ENCODE measurements around the gene EHD4.

EHD4 gene

DNA sequence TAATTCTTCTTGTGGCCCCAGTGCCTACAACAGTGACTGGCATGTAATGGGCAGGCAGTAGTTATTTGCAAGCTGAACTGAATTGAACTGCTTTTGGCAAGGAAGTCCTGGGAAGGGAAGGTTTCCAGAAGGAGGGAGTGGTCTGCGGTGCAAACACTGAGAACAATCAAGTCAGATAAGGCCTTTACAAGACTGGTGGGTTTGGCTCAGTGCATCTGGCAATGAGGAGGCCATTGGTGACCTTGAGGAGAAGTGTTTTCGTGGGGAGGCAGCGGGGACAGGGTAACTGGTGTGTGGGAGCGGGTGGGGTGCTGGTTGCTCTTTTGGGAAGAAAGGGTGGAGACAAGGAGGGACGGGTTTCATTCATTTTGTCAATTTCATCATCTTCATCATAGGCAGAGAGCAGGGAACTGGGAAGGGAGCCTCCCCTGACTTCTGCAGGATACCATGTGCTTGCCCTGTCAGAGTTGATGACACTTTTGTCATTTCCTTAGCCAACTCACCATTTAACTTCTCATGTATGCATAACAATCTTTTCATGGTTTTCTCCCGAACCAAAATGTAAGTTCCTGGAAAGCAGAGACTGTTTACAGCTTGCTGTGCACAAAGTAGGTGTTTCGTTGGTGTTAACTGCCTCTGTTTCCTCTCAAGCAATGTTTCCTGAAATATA, 8.4 kb upstream of the EHD4 start:
- no peak for DNase-seq

DNA sequence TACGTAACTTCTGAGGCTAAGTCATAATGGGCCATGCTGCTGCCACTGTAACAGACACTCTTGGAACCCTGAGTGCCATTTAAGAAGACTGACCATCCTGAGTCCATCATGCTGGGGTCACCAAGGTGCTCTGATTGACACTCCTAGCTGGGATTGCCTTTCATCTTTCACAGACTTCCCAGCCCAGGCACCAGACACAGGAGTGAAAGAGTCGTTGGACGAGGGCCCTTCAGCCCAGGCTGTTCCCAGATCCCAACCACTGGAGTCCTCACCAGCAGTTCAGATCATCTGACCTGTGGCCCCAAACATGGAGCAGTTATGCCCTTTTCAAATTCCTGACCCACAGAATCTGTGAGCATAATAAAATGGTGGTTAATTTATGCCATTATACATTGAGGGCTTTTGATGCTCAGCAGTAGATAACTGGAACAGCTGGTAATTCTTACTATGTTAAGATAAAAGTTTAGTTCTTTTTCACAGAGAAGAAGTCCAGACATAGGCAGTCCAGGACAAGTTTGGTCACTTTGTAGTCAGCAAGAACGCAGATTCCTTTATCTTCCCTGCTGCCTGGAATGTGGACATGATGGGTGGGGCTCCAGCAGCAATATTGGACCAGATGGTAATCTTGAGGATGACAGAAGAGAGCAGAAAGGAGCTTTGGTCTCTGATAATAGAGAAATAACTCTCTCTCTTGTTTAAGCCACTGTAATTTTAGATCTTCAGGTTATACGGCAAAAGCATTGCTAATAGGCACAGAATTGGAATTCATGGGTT, 7.3 kb upstream of the EHD4 start:
- DNase-seq = no peak

DNA sequence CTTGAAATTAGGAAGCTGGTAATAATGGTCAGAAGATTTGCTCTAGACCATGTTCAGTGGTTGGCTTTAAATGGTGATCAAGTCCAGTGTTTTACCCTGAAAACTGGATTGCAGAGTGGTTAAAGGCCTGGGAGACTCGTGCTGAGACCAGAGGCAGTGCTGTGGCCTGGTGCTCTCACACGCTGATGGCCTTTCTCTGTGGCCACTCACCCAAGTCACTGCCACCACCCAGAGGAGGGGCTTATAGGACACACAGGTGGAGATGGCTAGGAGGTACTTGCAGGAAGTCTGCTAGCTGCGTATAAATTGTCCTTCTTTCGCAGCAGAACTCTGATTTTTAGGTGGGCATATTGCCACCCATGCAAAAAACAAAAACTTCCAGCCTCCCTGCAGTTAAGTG, 6.2 kb upstream of the EHD4 start:
- no peak for DNase-seq

DNA sequence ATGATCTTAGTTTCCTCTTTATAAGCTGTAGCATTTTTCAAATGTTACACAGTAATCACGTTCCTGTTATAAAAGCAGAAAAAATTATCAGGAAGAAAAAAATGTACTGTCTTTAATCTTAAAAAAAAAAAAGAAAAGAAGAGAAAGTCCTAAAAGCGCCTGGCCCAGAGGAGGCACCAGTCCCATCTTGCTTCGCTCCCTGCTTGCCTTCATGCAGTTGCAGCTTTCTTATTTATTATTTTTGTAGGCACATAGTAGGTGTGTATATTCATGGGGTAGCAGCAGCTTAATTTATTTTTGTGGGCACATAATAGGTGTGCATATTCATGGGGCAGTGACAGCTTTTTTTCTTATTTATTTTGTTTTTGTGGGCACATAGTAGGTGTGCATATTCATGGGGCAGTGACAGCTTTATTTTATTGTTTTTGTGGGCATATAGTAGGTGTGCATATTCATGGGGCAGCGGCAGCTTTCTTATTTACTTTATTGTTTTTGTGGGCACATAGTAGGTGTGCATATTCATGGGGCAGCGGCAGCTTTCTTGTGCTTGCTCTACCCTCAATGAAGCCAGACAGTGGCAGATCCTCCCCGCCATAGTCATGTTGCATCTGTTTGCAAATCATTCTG, 5.5 kb upstream of the EHD4 start:
- no peak for DNase-seq

DNA sequence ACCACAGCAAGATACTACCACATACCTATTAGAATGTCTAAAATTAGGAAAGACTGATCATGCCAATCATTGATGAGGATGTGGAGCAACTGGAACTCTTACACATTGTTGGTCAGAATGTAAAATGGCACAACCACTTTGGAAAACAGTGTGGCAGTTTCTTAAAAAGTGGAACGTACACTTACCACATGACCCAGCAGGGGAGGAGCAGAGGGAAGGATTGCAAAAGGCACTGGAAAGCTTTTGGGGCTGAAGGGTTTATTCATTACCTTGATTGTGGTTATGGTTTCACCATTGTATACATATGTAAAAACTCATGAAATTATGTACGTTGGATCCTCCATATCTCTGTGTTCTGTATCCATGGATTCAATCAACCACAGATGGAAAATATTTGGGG, 3.3 kb upstream of the EHD4 start:
- no peak for DNase-seq

DNA sequence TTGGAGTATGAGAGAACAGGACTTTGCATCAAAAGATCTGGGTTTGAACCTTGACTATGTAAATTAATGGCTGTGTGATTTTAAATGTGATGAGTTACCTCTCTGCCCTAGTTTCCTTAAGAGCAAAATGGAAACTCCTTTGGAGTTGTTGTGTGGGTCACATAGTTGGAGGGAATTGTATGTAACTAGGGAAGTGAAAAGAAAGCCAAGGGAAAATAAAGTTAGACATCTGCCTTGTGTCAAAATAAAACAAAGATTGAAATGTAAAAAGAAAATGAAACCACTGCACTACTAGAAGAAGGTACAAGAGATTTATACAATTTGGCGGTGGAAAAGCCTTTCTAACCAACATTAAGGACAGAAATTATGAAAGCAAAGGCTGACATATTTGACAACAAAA, 1.7 kb upstream of the EHD4 start:
- no peak for DNase-seq

DNA sequence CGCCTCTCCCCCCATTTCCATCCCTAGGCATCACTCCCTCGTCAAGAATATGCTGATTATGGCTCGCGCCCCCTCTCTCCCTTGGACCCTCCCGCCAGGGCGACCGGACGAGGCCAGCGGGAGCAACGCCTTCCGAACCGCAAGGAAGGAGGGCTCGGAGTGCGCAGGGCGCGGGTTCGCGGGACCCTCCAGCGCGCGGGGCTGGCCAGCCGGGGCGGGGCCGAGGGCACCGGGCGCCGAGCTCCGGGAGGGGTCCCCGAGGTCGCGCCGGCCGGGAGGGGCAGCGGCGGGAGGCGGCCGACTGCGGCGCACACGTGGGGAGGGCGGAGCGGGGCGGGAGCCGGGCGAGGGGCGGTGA, 483 bp downstream of the EHD4 start:
- peak in 1 of 56 donors; percentile 50 for DNase-seq

DNA sequence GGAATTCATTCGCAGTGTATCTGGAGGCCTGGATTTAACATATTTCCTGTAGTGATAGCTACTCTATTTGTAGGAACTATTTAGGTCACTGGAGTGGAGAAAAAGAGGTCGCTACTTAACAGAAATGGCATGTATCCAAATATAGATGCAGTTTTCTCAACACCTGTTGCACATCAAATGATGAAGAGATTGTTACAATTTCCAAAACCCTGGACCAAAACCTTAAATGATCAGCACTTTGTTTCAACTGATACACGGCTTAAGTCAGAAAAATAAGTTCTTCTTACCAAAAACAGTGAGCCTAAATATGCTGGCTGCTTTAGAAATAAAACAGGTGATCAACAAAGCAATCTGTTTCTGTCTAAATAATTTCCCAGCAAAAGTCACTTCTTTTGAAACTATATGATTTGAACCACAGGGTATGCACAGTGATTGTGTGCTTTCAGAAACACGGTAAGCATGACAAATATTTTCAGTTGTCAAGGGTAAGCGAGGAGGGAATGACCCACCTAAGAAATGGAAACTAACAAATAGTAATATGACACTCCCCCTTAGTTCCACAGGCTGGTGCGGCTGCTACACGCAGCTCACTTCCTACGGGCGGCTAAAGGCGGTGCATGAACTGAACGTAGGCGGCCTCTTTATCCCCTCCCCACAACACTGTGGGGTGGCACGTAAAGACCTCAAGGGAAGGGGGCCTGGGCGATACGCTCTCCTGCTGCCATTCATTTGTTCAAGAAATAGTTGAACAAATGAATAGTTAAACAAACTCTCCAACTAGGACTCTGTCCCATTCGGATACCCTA, 1.1 kb downstream of the EHD4 start:
- DNase-seq = peak in 9 of 56 donors; percentile 6 to 47 (median 14)

DNA sequence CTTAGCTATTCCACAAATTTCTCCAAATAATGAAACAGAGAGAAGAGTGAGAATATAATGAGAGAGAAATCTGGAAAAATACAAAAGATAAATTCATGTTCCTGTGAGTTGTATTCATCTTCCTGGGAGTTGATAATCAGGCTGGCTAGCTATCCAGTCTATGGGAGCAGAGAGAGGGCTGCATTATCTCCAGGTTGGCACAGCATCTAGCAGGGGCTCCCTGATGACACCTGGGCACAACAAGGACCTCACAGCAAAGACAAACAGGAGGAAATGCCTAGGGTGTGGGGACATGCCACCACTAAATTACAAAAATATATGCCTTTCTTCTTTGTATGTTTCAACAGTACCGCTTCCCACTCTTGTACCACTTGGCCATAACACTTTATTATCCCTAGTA, 1.9 kb downstream of the EHD4 start:
- DNase-seq = no peak

DNA sequence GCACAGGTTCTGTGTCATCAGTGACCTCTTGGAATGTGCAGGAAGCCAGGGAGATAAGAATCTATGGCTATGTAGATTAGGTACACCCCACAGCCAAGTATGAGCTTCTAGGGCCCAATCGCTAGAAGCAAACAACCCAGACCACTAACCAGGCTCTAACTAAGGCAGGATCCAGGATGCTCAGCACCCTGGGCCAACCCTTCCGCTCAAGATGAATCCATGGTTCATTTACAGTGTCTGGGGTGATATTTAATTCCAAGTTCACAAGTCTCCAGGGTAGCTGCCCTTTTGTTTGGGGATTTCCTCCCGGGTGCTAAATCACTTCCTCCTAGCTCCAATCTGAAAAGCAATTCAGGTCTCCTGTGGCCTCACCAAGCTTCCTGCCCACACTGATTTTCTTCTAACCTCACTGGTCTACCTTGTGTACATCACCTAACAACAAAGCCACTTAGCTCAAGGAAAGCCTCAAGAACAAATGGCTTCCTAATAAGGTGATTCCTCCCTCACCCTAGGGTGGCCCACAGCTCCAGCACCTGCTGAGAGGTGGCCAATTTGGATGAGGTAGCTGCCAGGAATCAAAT, 2.4 kb downstream of the EHD4 start:
- no peak for DNase-seq

DNA sequence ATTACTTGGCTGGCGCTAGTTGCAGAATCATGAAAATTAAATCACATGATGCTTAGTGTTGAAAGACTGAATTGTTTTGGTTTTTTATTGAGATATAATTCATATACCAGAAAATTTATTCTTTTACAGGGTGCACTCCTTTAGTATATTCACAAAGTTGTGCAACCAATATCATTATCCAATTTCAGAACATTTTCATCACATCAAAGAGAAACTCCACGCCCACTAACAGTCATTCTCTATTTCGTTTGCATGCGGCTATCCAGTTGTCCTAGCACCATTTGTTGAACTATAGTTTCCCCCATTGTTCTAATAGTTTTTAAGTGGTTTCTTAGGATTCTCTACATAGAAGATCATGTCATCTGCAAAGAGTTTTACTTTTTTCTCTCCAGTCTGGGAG, 3.7 kb downstream of the EHD4 start:
- DNase-seq = no peak

DNA sequence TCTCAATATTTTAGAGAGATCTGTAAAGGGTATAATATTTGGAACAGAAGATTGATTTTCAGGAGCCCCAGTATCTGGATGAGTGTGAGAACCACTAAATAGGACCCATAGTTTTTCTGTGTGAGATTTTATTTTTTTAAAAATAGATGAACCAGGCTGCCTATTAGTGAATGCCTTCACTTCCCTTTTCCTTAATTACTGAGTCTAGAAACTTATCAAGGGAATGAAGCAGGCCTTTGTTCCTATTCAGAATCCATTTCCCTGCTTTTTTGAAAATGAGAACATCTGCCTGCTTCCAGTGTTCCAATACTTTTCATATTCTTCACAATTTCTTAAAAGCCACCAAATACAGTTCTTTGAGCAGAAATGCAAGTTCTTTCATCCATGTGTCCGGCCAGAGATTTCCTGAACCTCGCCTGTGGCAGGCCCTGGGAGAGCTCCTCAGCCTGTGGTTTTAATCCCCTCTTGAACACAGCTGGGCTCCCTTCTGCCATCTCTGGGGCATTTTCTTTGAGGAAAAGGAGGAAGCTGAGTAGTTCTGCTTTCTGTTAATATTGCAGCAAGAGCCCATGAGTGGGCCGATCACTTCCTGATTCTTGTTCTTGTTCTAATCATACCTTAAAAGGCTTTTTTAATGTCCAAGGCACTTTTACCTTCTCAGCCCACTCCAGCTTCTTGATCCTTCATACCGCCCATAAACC, 4.7 kb downstream of the EHD4 start:
- peak in 4 of 56 donors; percentile 16 to 25 (median 22) for DNase-seq

DNA sequence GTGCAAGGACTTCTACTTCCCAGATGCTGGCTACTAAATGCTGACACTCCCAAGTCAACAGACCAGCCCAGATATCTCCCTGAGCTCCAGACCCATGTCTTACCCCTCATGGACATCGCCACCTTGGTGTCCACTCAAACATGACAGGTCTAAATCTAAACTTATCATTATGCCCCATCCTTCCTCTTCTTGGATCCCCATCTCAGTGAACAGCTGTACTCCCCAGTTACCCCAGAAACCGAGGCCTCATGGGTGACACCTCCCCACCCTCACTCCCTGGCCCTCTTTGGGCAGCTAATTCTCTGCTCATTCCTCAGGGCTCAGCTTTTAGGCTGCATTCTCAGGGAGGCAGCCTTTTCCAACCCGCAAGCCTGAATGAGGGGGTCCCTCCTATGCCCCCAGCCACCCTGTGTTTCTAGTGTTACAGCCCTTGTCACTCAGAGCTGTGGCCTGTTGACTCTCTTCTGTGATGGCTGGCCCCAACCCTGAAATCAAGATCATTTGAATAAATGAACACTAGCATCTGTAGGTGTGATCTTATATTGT, 5.4 kb downstream of the EHD4 start:
- no peak for DNase-seq

DNA sequence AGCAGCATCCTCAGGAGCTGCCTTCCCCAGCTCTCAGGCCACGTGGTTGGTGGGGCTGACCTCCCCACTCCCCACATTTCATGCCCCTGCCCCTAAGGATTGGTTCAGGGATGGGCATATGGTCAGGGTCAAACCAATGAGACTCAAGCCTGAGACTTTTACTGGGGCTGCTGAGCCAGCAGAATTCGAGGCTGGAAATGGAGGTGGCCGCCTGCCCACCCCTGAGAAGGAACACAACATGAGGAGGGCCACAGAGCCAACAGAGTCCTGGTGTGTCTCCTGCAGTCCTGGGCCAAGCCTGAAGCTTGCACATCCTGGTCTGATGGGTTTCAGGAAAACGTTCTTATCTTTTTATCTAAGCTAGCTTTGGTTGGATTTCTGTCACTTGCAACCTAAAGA, 5.9 kb downstream of the EHD4 start:
- DNase-seq = no peak

DNA sequence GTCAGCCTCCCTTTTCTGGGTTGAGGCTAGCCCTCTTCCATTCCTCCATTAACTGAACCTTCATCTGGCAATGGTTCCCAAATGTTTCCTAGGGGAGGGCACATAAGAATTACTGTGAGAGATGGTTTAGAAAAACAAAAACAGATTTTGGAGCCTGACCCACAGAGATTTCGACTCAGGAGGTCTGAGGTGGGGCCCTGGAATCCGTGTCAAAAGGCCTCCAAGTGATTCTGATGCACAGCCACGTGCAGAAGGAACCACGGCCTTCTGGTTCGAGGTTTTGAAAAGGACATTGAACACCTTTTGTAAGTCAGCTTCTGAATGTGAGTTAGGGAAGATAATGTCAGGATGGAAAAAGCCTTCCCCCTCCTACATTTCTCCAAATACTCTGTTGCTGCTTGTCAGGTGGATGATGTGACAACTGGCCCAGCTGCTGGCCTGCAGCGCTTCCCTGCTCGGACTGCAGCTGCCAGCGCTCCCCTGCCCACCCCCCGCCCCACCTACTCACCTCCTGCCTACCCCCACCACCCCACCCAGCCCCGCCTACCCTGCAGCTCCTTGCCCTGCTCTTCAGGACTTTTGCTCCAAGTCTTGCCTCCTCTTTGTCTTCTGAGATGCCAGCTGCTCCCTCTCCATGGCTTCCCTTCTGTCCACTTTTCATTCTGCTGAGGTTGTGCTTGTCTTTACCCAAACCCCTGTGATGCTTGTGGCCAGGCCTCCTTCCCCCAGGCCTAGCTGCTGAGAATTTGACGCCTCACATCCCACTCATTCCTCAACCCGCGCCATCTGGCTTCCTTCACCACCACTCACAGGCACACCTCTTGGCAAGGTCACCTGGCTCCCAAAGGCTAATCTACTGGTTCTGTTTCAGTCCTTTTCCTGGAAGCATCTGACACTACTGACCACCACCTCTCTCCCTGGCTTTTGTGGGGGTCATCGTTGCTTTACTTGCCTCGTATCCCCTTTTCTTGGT, 6.6 kb downstream of the EHD4 start:
- no peak for DNase-seq

DNA sequence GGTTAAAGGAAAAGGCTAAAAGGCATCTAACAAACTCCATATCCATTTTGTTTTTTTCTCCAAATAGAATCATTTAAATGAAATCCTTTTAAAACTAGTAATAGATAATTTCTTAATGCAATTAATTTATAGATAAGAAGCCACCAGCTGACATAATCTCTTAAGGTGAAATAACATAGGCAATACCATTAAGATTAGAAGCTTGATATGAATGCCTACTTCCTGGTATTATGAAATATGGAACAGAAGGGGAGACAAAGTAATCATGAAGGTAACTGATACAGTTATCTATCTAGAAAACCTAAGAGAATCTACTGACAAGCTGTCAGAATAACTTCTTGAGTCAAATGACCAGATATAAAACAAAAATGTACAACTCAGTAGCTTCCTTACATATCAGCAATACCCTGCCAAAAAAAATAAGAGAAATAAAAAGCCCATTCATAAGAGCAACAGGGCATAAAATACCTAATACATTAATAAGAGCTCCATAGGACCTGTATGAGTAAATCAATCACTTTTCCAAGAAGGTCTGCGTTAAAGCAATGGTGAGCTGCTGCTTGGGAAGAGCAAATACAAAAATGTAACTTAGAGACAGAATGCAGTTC, 10.7 kb downstream of the EHD4 start:
- DNase-seq = no peak

DNA sequence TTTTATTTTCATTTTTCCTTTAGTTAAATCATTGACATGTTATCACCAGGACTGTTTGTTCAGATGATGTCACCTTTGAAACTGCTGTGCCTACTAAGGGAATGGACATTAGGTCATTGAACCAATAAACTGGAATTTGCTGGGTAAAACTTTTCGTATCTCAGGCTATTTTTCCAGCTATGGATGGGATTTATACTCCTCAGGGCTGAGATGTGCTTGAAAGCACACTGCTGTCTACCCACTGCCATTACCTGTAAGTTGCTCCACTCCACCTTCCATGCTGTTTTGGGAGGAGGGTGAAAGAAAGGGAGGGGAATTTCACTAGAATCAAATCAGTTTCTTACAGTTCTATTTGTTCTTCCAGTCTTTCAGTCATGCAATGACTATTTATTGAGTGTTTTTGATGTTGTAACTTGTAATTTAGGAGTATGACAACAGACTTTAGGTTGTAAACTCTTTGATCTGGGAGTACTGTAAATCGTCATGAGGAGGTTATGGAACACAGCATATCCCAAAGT, 11.3 kb downstream of the EHD4 start:
- DNase-seq = no peak

DNA sequence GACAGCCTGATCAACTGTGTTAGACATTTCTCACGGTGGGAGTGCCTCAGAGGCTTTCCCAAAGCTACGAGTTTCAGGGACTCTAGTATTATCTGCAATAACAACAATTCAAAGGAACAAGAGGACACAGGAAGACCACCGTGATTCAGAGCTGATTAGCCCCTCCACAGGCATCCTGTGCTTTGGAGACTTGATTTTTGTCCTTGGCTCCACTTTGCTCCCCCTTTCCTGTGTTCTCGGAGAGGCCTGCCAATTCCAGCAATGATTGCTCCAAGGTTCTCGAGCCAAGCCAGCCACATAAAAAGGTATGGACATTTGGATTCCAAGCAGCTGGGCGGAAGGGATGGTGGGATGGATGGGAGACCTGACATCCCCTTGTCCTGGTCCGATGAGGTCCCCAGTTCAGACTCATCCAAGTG, 14.3 kb downstream of the EHD4 start:
- no peak for DNase-seq
